Testis (tissue), 3 donors: ENCODE results near the gene EFCAB12. TPM values are rescaled to one million over a fixed set of nuclear protein-coding genes. Genes with fewer than 3 reads are reported as not detected.
A peak's percentile ranks its signal among the peaks of the same experiment; 100 is the strongest.

Experiments used
- DNase-seq: peaks from one replicate; pipeline ENCODE4 v3.0.0-alpha.2; 2019
- H3K27ac ChIP-seq, 2 donors: fragments of 200-600 bp; sonication (generic); one replicate each; pipeline ENCODE4 v1.5.1; 2019
- H3K27me3 ChIP-seq: fragments of 200-600 bp; sonication (generic); one replicate; pipeline ENCODE4 v1.5.1; 2019
- H3K36me3 ChIP-seq: fragments of 200-600 bp; sonication (generic); one replicate; pipeline ENCODE4 v1.5.1; 2017; ENCODE audit warnings: low read depth; ENCODE audit errors: missing control alignments
- H3K4me1 ChIP-seq: fragments of 200-600 bp; sonication (generic); one replicate; pipeline ENCODE4 v1.5.1; 2019
- H3K4me3 ChIP-seq, 2 donors: fragments of 200-600 bp; sonication (generic); one replicate each; pipeline ENCODE4 v1.5.1; 2017 to 2019
- H3K9me3 ChIP-seq: fragments of 200-600 bp; sonication (generic); one replicate; pipeline ENCODE4 v1.5.1; 2017
- POLR2A ChIP-seq: fragments of 450-650 bp; IDR thresholded peaks from one replicate; pipeline ENCODE4 v1.6.1; 2017; ENCODE audit warnings: antibody characterized with exemption, mild to moderate bottlenecking, moderate library complexity
- WGBS, 2 donors: methylation state at CpG; one replicate each; pipeline ENCODE4 v1.1.5; 2018; 5-methylcytosine and 5-hydroxymethylcytosine counted together
- intact Hi-C: fragments of 100-400 bp; cut with DNase I; formaldehyde crosslinking; loops from one replicate; pipeline ENCODE4 v1.15.1; 2023; ENCODE audit warnings: low total_unique reads
- polyA plus RNA-seq: library from polyadenylated mRNA; stranded (reverse); fragments of 350-450 nt; fragmentation: Illumina TruSeq; extraction: RNeasy Lipid Tissue Mini Kit (QIAGEN cat#74804); gene quantifications from one replicate; pipeline ENCODE4 v1.2.3, GENCODE V29; 2014; ENCODE audit warnings: low read depth, low replicate concordance; ENCODE audit not compliant: insufficient read depth
- total RNA-seq, 2 donors: library from RNA; depleted of rRNA; stranded (reverse); fragments of >200 nt; gene quantifications; one replicate each; pipeline ENCODE4 v1.2.3, GENCODE V29; 2016
- TF ChIP-seq, protein P1 (sequence below), 3 experiments: fragments of 450-650 bp in 2 of 3; fragments of 200-600 bp in 1 of 3; sonication (generic) in 1 of 3; IDR thresholded peaks; one replicate each; pipeline ENCODE4 v1.5.1; 2016 to 2019; ENCODE audit warnings: antibody characterized with exemption in 3 of 3, mild to moderate bottlenecking in 2 of 3, moderate library complexity in 1 of 3

EFCAB12 gene
- total and polyA plus RNA-seq, 3 donors from 2014 or later, result 7.3 to 16.0 (median 13.7) TPM

DNA sequence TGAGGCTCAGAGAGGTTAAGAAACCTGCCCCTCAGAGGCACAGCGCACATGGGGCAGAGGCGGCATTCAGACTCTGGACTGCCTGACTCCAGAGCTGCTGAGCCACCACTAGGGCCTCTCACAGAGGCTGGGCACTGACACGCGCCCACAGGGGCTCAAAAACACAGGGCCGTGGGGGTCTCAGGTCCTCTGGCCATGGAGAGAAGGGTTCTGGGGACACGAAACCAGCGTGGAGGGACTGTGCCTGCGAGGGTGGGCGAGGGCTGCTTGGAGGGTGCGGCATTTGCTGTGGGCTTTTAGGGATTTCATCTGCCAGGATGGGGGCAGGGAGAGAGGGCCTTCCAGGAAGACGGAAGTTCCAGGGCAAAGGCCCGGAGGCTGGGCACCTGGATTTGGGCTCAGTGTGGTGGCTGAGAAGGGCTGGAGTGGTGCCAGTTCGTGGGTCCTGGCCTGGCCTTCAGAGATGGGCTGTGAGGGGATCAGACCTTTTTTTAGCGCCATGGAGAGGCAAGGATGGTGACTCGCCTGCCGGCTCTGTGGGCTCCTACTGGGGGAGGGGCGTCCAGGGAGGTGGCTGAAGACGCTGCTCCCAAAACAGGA is 69.6 kb downstream of the EFCAB12 start:
- no peaks in the 10 kb centered on the region for H3K4me1 ChIP-seq
- intact Hi-C loops, result no loop called here
- no peak overlapping the region for H3K4me3 ChIP-seq
- H3K27me3 ChIP-seq, result no peaks in the 10 kb centered on the region
- no peak overlapping the region for H3K27ac ChIP-seq
- H3K36me3 ChIP-seq, result no peaks in the 10 kb centered on the region
- TF ChIP-seq POLR2A, result no peak
- TF ChIP-seq, protein P1, sequence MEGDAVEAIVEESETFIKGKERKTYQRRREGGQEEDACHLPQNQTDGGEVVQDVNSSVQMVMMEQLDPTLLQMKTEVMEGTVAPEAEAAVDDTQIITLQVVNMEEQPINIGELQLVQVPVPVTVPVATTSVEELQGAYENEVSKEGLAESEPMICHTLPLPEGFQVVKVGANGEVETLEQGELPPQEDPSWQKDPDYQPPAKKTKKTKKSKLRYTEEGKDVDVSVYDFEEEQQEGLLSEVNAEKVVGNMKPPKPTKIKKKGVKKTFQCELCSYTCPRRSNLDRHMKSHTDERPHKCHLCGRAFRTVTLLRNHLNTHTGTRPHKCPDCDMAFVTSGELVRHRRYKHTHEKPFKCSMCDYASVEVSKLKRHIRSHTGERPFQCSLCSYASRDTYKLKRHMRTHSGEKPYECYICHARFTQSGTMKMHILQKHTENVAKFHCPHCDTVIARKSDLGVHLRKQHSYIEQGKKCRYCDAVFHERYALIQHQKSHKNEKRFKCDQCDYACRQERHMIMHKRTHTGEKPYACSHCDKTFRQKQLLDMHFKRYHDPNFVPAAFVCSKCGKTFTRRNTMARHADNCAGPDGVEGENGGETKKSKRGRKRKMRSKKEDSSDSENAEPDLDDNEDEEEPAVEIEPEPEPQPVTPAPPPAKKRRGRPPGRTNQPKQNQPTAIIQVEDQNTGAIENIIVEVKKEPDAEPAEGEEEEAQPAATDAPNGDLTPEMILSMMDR (IDR thresholded peaks at IDR 0.05), result no peak
- DNase-seq, result no peak
- 85 to 86% methylated on average over 16 to 18 of the region's 18 CpGs for WGBS, 2 donors
- no peaks in the 10 kb centered on the region for H3K9me3 ChIP-seq

DNA sequence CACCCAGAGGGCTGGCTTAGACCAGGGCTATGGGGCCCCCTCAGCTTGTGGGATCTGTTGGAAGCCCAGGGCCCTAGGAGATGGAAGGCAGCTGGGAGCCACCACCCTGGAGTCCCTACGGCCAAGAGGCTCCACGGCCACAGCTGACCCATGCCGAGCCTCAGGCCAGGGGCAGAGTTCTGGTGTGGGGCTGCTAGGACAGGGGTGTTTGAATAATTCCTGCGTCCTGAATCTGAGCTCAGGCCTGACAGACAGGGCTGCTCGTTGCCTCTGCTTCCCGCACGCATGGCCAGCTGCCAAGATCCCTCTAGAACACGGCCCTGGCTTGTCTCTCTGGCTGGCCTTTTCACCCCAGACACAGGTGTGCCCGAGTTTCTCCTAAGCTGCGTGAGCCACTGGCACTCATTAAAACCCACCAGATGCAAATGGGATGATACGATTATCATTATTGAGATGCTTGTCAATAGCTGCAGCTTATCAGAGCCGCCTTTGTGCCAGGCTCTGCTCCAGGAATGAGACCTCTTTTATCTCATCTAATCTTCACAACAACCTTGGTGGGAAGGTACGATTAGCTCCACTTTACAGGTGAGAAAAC is 70.2 kb downstream of the EFCAB12 start:
- DNase-seq, result peak; percentile 37
- Histone ChIP-seq H3K4me3 (no peak overlapping the region), H3K27me3 (no peaks in the 10 kb centered on the region), H3K4me1 (peaks cover 6% of the 10 kb centered on the region), H3K9me3 (no peaks in the 10 kb centered on the region), H3K36me3 (no peaks in the 10 kb centered on the region), H3K27ac (no peak overlapping the region)
- intact Hi-C loops, result no loop called here
- TF ChIP-seq, protein P1 (IDR thresholded peaks at IDR 0.05), result no peak
- TF ChIP-seq POLR2A, result no peak
- WGBS, 2 donors, result 74 to 82% methylated on average over 12 to 13 of the region's 13 CpGs

DNA sequence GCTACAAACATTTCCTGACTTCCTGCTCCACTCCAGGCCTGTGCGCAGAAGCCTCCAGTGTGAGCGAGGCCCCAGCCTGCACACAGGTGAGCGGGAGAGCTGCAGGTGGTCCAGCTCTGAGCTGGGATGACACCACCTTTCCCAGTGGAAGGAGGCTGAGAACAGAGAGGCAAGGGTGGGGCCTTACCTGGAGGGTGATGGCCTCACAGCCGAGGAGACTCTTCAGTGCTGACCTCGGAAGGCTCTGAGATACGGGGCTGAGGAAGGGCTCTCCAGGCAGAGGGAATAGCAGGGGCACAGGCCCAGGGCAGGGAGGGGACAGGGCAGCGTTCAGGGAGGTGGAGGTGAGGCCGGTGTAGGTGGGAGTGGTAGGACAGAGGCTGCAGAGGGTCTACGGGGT is 70.8 kb downstream of the EFCAB12 start:
- Histone ChIP-seq H3K9me3 (no peaks in the 10 kb centered on the region), H3K4me3 (no peak overlapping the region)

DNA sequence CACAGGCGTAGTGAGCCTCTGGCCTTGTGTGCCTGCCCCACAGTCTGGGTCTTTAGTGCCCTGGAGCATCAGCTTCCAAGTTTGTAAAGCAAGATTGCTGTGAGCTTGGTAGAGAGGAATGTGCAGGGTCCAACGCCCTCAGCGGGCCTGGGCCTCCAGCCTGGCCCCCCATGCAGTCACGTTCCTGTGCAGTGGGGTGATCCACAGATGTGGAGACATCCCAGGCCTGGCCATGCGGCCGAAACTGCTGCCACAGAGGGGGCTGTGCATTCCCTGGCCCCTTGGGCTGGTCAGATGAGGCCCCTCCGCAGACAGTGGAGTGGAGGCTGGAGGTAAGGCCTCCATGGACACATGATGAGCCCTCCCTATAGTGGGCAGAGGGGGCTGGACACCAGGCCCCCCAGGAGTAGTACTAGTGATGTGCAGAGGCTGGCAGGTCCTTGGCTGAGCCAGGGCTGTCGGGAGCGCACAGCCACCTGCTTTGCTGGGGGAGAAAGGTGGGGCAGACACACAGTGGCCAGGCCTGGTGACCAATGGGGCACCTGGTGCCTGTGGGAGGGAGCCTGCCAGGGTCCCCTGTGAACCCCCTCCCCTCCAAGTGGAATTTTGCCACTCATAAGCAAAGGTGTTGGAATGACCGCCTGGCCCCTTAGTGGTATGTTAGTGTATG is 71.5 kb downstream of the EFCAB12 start:
- no peak overlapping the region for H3K27ac ChIP-seq
- no peak for DNase-seq
- WGBS, 2 donors, result 88 to 93% methylated on average over 3 to 10 of the region's 10 CpGs
- H3K27me3 ChIP-seq, result no peaks in the 10 kb centered on the region
- H3K4me3 ChIP-seq, result no peak overlapping the region
- no peaks in the 10 kb centered on the region for H3K9me3 ChIP-seq
- TF ChIP-seq, protein P1 (IDR thresholded peaks at IDR 0.05), result no peak
- no peak for TF ChIP-seq POLR2A
- H3K4me1 ChIP-seq, result peaks cover 16% of the 10 kb centered on the region
- no peaks in the 10 kb centered on the region for H3K36me3 ChIP-seq
- intact Hi-C loops, result no loop called here

More for the DNA sequence above, 70.8 kb downstream of the EFCAB12 start:
- WGBS, 2 donors, result 89% methylated on average over 8 to 9 of the region's 9 CpGs
- no peaks in the 10 kb centered on the region for H3K36me3 ChIP-seq
- intact Hi-C loops, result no loop called here
- H3K27ac ChIP-seq, result no peak overlapping the region
- H3K4me1 ChIP-seq, result peaks cover 12% of the 10 kb centered on the region
- H3K27me3 ChIP-seq, result no peaks in the 10 kb centered on the region
- DNase-seq, result no peak
- TF ChIP-seq, protein P1 (IDR thresholded peaks at IDR 0.05), result no peak
- no peak for TF ChIP-seq POLR2A
